Measurements from ENCODE around the gene C3orf18.
"Not testable (repeated sequence)": the region's sequence is repeated elsewhere in the genome, so short reads cannot be mapped to it uniquely, and the experiment has no call there.

C3orf18 gene

DNA sequence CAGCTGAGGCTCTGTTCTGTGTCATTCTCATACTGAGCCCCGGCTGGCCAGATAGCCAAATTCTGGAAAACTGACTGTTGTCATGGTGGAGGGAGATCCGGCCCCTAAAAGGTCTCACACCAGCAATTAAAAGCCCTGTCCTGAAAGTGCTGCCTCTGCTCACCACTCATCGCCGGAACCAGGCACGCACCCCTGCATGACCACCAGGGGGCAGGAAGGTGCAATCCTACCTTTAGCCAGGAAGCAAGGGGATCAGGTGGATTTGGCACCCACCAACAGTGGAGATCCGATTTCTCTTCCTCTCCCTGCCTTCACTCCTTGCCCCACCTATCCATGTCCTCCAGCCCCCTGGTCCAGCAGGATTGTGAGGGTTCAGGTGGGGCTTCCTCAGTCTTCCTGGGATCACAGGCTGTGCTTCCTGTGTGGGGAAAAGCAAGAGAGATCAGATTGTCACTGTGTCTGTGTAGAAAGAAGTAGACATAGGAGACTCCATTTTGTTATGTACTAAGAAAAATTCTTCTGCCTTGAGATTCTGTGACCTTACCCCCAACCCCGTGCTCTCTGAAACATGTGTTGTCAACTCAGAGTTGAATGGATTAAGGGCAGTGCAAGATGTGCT lies 48.0 kb downstream of the C3orf18 start:
- DNase-seq = peak; percentile 71

GRCh38 chr3:50518436-50518835 lies 49.1 kb downstream of the C3orf18 start:
- DNase-seq = no peak

DNA sequence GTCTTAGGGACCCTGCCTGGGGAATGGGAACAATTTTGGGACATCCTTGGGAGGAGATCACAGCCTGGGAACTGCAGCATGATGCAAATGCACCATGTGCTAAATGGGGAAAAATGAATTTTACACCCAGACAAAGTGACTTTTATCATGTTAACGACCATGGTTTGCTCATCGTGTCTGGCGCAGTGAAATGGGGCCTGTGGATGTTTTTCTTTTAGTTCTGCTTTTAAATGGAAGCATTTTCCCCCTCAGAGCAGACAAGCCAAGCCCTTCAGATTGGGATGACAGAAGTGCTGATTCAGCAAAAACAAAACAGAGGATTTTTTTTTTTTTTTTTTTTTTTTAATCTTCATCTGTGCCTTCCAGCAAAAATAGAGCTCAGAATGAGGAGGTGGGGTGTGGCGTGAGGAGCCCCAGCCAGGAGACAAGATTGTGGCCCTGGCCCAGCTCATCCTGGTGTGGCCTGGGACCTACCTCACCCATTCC lies 49.8 kb downstream of the C3orf18 start:
- DNase-seq = no peak

DNA sequence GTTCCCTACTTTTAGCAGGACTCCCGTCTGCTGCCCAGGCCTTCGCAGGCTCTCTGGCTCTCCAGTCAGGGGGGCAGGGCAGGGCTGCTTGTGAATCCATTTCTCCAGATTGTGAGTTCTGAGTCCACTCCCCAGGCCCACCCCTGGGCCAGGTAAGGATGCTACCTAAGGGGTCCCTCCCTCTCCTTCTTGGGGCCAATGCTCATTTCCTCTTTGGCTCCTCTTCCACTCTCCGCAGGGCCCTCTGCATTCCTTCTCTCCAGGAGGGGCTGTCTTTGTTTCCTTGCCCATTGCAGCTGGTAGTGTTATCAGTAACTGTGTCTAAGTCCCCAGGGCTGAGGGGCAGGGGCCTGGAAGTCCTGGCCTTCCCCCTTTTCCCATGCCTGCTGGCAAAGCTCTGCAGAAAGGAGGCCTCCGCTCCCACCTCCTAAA lies 51.1 kb downstream of the C3orf18 start:
- DNase-seq = no peak

GRCh38 chr3:50515565-50516439 lies 51.7 kb downstream of the C3orf18 start:
- no peak for DNase-seq

DNA sequence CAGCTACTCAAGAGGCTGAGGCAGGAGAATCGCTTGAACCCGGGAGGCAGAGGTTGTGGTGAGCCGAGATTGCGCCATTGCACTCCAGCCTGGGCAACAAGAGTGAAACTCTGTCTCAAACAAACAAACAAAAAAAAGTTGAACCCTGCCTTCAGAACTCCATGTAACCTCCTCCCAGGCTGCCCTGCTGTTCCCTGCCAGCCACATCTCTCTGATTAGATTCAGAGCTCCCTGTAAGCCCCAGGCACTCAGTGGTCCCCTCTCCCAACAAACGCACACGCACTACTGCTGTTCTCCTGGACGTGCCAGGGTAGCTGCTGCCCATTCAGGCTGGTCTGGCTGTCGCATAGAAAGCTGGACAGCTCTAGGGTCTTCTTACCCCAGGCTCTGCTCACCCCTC lies 54.6 kb downstream of the C3orf18 start:
- DNase-seq = not testable (repeated sequence)

DNA sequence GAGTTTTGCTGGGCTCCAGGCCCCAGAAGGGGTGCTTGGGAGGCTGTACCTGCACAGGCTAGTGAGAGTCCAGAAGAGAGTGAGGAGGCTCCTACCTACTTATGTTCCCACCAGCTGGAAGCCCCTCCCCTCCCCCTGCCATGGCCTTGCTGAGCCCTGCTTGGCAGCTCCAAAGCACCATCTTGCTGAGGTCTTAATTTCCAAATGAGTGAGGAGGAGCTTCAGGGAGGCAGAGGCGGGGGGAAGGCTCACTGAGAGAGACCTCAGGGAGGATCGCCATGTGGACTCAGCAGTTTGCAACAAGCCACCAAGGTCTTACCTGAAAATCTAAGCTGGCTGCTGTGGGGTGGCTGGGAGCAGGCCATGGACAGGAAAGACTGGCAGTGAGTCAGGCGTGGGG lies 55.4 kb downstream of the C3orf18 start:
- DNase-seq = no peak

DNA sequence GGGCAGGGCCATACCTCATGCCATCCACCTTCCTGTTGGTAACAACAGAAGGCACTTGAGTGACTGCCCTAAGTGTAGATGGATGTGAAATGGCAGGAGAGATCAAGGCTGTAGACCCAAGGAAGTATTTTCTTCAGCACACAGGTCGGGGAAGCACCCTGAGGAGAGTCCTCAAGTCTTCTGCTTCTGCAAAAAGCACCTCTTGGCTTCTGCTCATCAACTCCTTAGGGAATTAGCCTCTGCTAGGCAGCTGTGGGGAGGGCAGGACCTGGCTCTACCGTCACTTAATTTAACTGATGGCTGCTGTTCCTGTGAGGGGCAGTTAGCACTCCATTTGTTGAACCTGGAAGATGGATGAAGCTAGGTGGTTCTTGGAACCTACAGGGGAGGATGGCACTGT lies 57.2 kb downstream of the C3orf18 start:
- DNase-seq = no peak

DNA sequence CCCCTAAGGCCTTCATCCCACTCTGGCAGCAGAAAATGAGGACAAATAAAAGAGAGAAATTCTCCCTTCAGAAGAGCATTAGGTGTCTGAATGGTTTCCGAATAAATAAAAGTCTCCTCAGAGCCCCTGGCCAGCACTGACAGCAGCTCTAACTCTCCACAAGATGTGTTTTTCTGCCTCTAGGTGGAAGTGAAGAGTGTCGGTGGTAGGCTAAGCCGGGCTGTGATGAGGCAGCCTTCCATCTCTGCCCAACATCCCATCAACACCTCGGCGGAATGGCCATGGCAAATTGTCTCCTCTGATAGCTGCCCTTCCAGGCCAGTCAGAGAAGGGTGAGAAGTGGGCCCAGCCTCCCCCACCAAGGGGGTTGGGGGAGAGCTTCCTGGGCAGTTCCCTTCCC lies 57.8 kb downstream of the C3orf18 start:
- no peak for DNase-seq

GRCh38 chr3:50508821-50509220 lies 58.7 kb downstream of the C3orf18 start:
- DNase-seq = no peak
